HCT116 (cell line): ENCODE data around the gene TMEM30A. TPM values are rescaled to one million over a fixed set of nuclear protein-coding genes. Genes with fewer than 3 reads are reported as not detected.

ENCODE experiments used
- ATAC-seq: fragments of 200-7000 bp; cut with Tn5 transposase; 2 replicates; pipeline ENCODE4 v1.9.1; 2020; ENCODE audit warnings: mild to moderate bottlenecking, moderate library complexity
- BruUV-seq: library from RNA; stranded (reverse); fragments of 400-500 nt; replicated peaks from 2 replicates; lab custom pipeline; 2021; lab: Mats Ljungman, UMichigan
- CTCF ChIA-PET: fragments of 300-600 bp; sonication (Branson Sonifier 250); formaldehyde crosslinking; loops from one replicate; lab custom pipeline; 2021; ENCODE audit warnings: antibody characterized with exemption; lab: Charles Lee
- POLR2A ChIA-PET: fragments of 300-600, 350-600 bp; sonication (Branson Sonifier 250); formaldehyde crosslinking; loops from one replicate; lab custom pipeline; 2021; ENCODE audit warnings: antibody characterized with exemption; lab: Charles Lee
- RAD21 ChIA-PET, 2 experiments: fragments of 300-600 bp; sonication (Branson Sonifier 250); formaldehyde crosslinking; loops; one replicate each; lab custom pipeline; 2023; ENCODE audit warnings: low total read pairs in 2 of 2; ENCODE audit not compliant: uncharacterized antibody in 2 of 2, unreplicated experiment in 2 of 2, low non-redundant PET in 1 of 2; lab: Charles Lee
- DNase-seq: peaks from one replicate; pipeline ENCODE4 v3.0.0-alpha.2; 2010; ENCODE audit warnings: low read depth, low spot score
- H2AFZ ChIP-seq: fragments of 200-600 bp; shearing (Covaris generic), sonication (generic); 2 replicates; pipeline ENCODE4 v1.6.1; 2017; ENCODE audit warnings: low read depth, mixed run types, mixed read lengths, antibody characterized with exemption, low read length; ENCODE audit not compliant: poor library complexity, severe bottlenecking
- H3K27ac ChIP-seq: 2 replicates; pipeline ENCODE4 v1.5.1; 2012; ENCODE audit warnings: low read depth, low read length
- H3K27me3 ChIP-seq: fragments of 200-600 bp; sonication (generic); 2 replicates; pipeline ENCODE4 v1.6.1; 2016; ENCODE audit warnings: mixed run types, low read length, mixed read lengths; ENCODE audit not compliant: insufficient read depth
- H3K36me3 ChIP-seq, 2 experiments: fragments of 200-500 bp in 1 of 2; fragments of 200-600 bp in 1 of 2; sonication (Bioruptor generic) in 1 of 2; sonication (generic) in 1 of 2; 2 replicates each; pipeline versions ENCODE4 v1.5.1 to v1.6.1; 2014 to 2016; ENCODE audit warnings: low read length in 2 of 2, inconsistent platforms in 1 of 2, mixed read lengths in 1 of 2, mixed run types in 1 of 2; ENCODE audit not compliant: insufficient read depth in 2 of 2, control insufficient read depth in 1 of 2
- H3K4me1 ChIP-seq, 2 experiments: fragments of 200-600 bp in 1 of 2; sonication (generic) in 1 of 2; 2 replicates each; pipeline versions ENCODE4 v1.5.1 to v1.6.1; 2012 to 2017; ENCODE audit warnings: low read length in 2 of 2, inconsistent platforms in 1 of 2, mild to moderate bottlenecking in 1 of 2, mixed read lengths in 1 of 2, mixed run types in 1 of 2, moderate library complexity in 1 of 2; ENCODE audit not compliant: insufficient read depth in 2 of 2, control insufficient read depth in 1 of 2
- H3K4me2 ChIP-seq: fragments of 200-600 bp; sonication (generic); 2 replicates; pipeline ENCODE4 v1.6.1; 2017; ENCODE audit warnings: mixed run types, low read length, mixed read lengths
- H3K4me3 ChIP-seq, 2 experiments: fragments of 200-600 bp in 1 of 2; sonication (generic) in 1 of 2; replicated peaks in 1 of 2; 2 replicates each; pipeline ENCODE4 v1.5.1; 2011 to 2016; ENCODE audit warnings: low read length in 2 of 2, control low read depth in 1 of 2, low read depth in 1 of 2, mild to moderate bottlenecking in 1 of 2, mixed read lengths in 1 of 2, mixed run types in 1 of 2
- H3K79me2 ChIP-seq: fragments of 200-600 bp; sonication (generic); 2 replicates; pipeline ENCODE4 v1.6.1; 2017; ENCODE audit warnings: mild to moderate bottlenecking, mixed run types, low read length, moderate library complexity, mixed read lengths; ENCODE audit not compliant: insufficient read depth
- H3K9ac ChIP-seq: fragments of 200-600 bp; sonication (generic); 2 replicates; pipeline ENCODE4 v1.6.1; 2016; ENCODE audit warnings: low read length, mixed read lengths
- H3K9me2 ChIP-seq: fragments of 200-600 bp; sonication (generic), shearing (Covaris generic); 2 replicates; pipeline ENCODE4 v1.6.1; 2017; ENCODE audit warnings: mixed run types, mild to moderate bottlenecking, moderate library complexity; ENCODE audit not compliant: insufficient read depth
- H3K9me3 ChIP-seq, 2 experiments: fragments of 200-500 bp in 1 of 2; fragments of 200-600 bp in 1 of 2; sonication (Bioruptor generic) in 1 of 2; sonication (generic) in 1 of 2; 2 replicates each; pipeline ENCODE4 v1.6.1; 2014 to 2017; ENCODE audit warnings: low read length in 2 of 2, mixed read lengths in 2 of 2, inconsistent platforms in 1 of 2, low read depth in 1 of 2, mild to moderate bottlenecking in 1 of 2, mixed run types in 1 of 2, moderate library complexity in 1 of 2; ENCODE audit not compliant: control insufficient read depth in 1 of 2, insufficient read depth in 1 of 2
- H4K20me1 ChIP-seq: fragments of 200-600 bp; sonication (generic), shearing (Covaris generic); 2 replicates; pipeline ENCODE4 v1.6.1; 2017; ENCODE audit warnings: mixed run types, mild to moderate bottlenecking, moderate library complexity; ENCODE audit not compliant: insufficient read depth
- CBX3 ChIP-seq: IDR thresholded peaks from 2 replicates; pipeline ENCODE4 v1.6.1; 2012; ENCODE audit warnings: low read depth
- CEBPB ChIP-seq: IDR thresholded peaks from 2 replicates; pipeline ENCODE4 v1.6.1; 2012; ENCODE audit warnings: low read depth
- ELF1 ChIP-seq: IDR thresholded peaks from 2 replicates; pipeline ENCODE4 v1.6.1; 2012; ENCODE audit warnings: low read depth, borderline replicate concordance
- FOSL1 ChIP-seq: IDR thresholded peaks from 2 replicates; pipeline ENCODE4 v1.6.1; 2012; ENCODE audit warnings: low read depth
- MAX ChIP-seq: IDR thresholded peaks from 2 replicates; pipeline ENCODE4 v1.6.1; 2012
- REST ChIP-seq: IDR thresholded peaks from 2 replicates; pipeline ENCODE4 v1.6.1; 2012; ENCODE audit warnings: low read depth
- TCF7L2 ChIP-seq: IDR thresholded peaks from 2 replicates; pipeline ENCODE4 v1.7.0; 2011; ENCODE audit warnings: borderline replicate concordance, inconsistent platforms; ENCODE audit not compliant: insufficient read depth, insufficient read length; ENCODE audit errors: extremely low read depth
- YY1 ChIP-seq: IDR thresholded peaks from 2 replicates; pipeline ENCODE4 v1.6.1; 2011; ENCODE audit warnings: low read length, low read depth, moderate library complexity, mild to moderate bottlenecking; ENCODE audit not compliant: insufficient replicate concordance; ENCODE audit errors: extremely low read depth
- ZNF274 ChIP-seq: fragments of 200-500 bp; sonication (Bioruptor generic); IDR thresholded peaks from 2 replicates; pipeline ENCODE4 v1.6.1; 2014; ENCODE audit warnings: mild to moderate bottlenecking, low read depth, low read length, inconsistent platforms
- intact Hi-C: fragments of 100-400 bp; cut with micrococcal nuclease; formaldehyde crosslinking; loops from 2 replicates; pipeline ENCODE4 v1.10.0; 2022
- total RNA-seq: library from RNA; stranded (reverse); gene quantifications from one replicate; pipeline ENCODE4 v1.2.1, GENCODE V29; 2021; ENCODE audit not compliant: unreplicated experiment

Gene TMEM30A
- total RNA-seq, 1 experiment from 2014 or later = 73.4 TPM

GRCh38 chr6:75263401-75263750, 21.2 kb downstream of the TMEM30A start (continued):
- no peak for TF ChIP-seq REST

GRCh38 chr6:75262716-75263400, 21.7 kb downstream of the TMEM30A start:
- no peak for TF ChIP-seq TCF7L2
- TF ChIP-seq MAX = no peak
- TF ChIP-seq FOSL1 = no peak
- TF ChIP-seq YY1 = no peak
- TF ChIP-seq ELF1 = no peak
- TF ChIP-seq CEBPB = no peak
- TF ChIP-seq REST = no peak
- TF ChIP-seq CBX3 = no peak
- TF ChIP-seq ZNF274 = no peak
- Histone ChIP-seq H3K9ac (no peak overlapping the region), H4K20me1 (peaks cover 15% of the 10 kb centered on the region), H3K27me3 (no peaks in the 10 kb centered on the region), H3K27ac (no peak overlapping the region), H3K36me3 (peaks cover 0 to 9% of the 10 kb centered on the region in 2 experiments; a peak in 1 of 4 replicates), H3K9me3 (no peaks in the 10 kb centered on the region), H3K4me2 (no peak overlapping the region), H3K4me1 (no peaks in the 10 kb centered on the region), H3K4me3 (no peak overlapping the region), H3K9me2 (no peaks in the 10 kb centered on the region), H2AFZ (no peak overlapping the region), H3K79me2 (peaks cover 31% of the 10 kb centered on the region)
- intact Hi-C loops = no loop called here
- BruUV-seq = no TSS peak
- ChIA-PET RAD21 (no interaction called here), CTCF (no interaction called here), POLR2A (no interaction called here)
- DNase-seq (no peak), ATAC-seq (no peak)
